ENCODE data around the gene FNBP1.

FNBP1 gene

GRCh38 chr9:129885670-129886106, 157.3 kb downstream of the FNBP1 start:
- peak overlapping the region; percentile 60 for H3K27ac ChIP-seq
- no peak for TF ChIP-seq ZFX (IDR thresholded peaks at IDR 0.05)
- TF ChIP-seq, protein P1, sequence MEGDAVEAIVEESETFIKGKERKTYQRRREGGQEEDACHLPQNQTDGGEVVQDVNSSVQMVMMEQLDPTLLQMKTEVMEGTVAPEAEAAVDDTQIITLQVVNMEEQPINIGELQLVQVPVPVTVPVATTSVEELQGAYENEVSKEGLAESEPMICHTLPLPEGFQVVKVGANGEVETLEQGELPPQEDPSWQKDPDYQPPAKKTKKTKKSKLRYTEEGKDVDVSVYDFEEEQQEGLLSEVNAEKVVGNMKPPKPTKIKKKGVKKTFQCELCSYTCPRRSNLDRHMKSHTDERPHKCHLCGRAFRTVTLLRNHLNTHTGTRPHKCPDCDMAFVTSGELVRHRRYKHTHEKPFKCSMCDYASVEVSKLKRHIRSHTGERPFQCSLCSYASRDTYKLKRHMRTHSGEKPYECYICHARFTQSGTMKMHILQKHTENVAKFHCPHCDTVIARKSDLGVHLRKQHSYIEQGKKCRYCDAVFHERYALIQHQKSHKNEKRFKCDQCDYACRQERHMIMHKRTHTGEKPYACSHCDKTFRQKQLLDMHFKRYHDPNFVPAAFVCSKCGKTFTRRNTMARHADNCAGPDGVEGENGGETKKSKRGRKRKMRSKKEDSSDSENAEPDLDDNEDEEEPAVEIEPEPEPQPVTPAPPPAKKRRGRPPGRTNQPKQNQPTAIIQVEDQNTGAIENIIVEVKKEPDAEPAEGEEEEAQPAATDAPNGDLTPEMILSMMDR (conservative IDR thresholded peaks at IDR 0.05): peak; percentile 95

GRCh38 chr9:129885018-129885669, 157.8 kb downstream of the FNBP1 start:
- peak overlapping the region; percentile 60 for H3K27ac ChIP-seq
- no peak for TF ChIP-seq ZFX (IDR thresholded peaks at IDR 0.05)
- TF ChIP-seq, protein P1 (conservative IDR thresholded peaks at IDR 0.05): no peak

GRCh38 chr9:129884220-129885017, 158.6 kb downstream of the FNBP1 start:
- peak overlapping the region; percentile 60 for H3K27ac ChIP-seq
- no peak for TF ChIP-seq ZFX (IDR thresholded peaks at IDR 0.05)
- TF ChIP-seq, protein P1 (conservative IDR thresholded peaks at IDR 0.05): no peak

GRCh38 chr9:129881547-129882324, 161.3 kb downstream of the FNBP1 start:
- TF ChIP-seq, protein P1 (conservative IDR thresholded peaks at IDR 0.05): no peak
- TF ChIP-seq ZFX (IDR thresholded peaks at IDR 0.05): no peak
- no peak overlapping the region for H3K27ac ChIP-seq

GRCh38 chr9:129880654-129881546, 162.1 kb downstream of the FNBP1 start:
- TF ChIP-seq, protein P1 (conservative IDR thresholded peaks at IDR 0.05): no peak
- no peak for TF ChIP-seq ZFX (IDR thresholded peaks at IDR 0.05)
- no peak overlapping the region for H3K27ac ChIP-seq

- TF ChIP-seq ZFX (IDR thresholded peaks at IDR 0.05): no peak
- TF ChIP-seq, protein P1 (conservative IDR thresholded peaks at IDR 0.05): no peak
- no peak overlapping the region for H3K27ac ChIP-seq
These were observed 162.9 kb downstream of the FNBP1 start for GRCh38 chr9:129879991-129880653.
